HepG2 (cell line): ENCODE data around the gene EIF5A. TPM values are rescaled to one million over a fixed set of nuclear protein-coding genes. Genes with fewer than 3 reads are reported as not detected.

ENCODE experiments used
- ARNTL ChIP-seq: sonication (generic); formaldehyde crosslinking; IDR thresholded peaks from 2 replicates; pipeline ENCODE4 v1.4.0; 2020; ENCODE audit warnings: mild to moderate bottlenecking, missing genetic modification reagents
- BORCS8-MEF2B ChIP-seq: sonication (generic); formaldehyde crosslinking; IDR thresholded peaks from 2 replicates; pipeline ENCODE4 v1.8.0; 2022; ENCODE audit warnings: mild to moderate bottlenecking, missing genetic modification reagents
- GPBP1L1 ChIP-seq: sonication (generic); formaldehyde crosslinking; IDR thresholded peaks from 2 replicates; pipeline ENCODE4 v1.5.0; 2020; ENCODE audit warnings: mild to moderate bottlenecking, missing genetic modification reagents
- KMT2B ChIP-seq: IDR thresholded peaks from 2 replicates; pipeline ENCODE4 v1.6.1; 2016; ENCODE audit warnings: missing genetic modification reagents, missing compliant biosample characterization
- MXD1 ChIP-seq: sonication (generic); formaldehyde crosslinking; IDR thresholded peaks from 2 replicates; pipeline ENCODE4 v1.4.0; 2020; ENCODE audit warnings: mild to moderate bottlenecking, missing genetic modification reagents
- SMAD9 ChIP-seq: sonication (generic); formaldehyde crosslinking; IDR thresholded peaks from 2 replicates; pipeline ENCODE4 v1.5.1; 2020; ENCODE audit warnings: mild to moderate bottlenecking, missing genetic modification reagents
- TAF1 ChIP-seq: sonication (generic); formaldehyde crosslinking; IDR thresholded peaks from 2 replicates; pipeline ENCODE4 v1.4.0; 2020; ENCODE audit warnings: missing genetic modification reagents
- TCF7 ChIP-seq: sonication (generic); IDR thresholded peaks from 2 replicates; pipeline ENCODE4 v1.6.1; 2016; ENCODE audit warnings: antibody characterized with exemption, low read depth
- THAP11 ChIP-seq: IDR thresholded peaks from 2 replicates; pipeline ENCODE4 v1.6.1; 2016; ENCODE audit warnings: missing biosample characterization, missing genetic modification reagents
- ZBTB33 ChIP-seq: sonication (generic); formaldehyde crosslinking; IDR thresholded peaks from 2 replicates; pipeline ENCODE4 v1.4.0; 2020; ENCODE audit warnings: missing genetic modification reagents
- ZEB1 ChIP-seq: IDR thresholded peaks from 2 replicates; pipeline ENCODE4 v1.6.1; 2012; ENCODE audit warnings: mild to moderate bottlenecking, low read depth, inconsistent platforms; ENCODE audit not compliant: insufficient replicate concordance
- ZNF260 ChIP-seq: sonication (generic); formaldehyde crosslinking; IDR thresholded peaks from 2 replicates; pipeline ENCODE4 v1.4.0; 2020; ENCODE audit warnings: missing genetic modification reagents, low read depth, mild to moderate bottlenecking, borderline replicate concordance
- ZNF598 ChIP-seq: sonication (generic); formaldehyde crosslinking; IDR thresholded peaks from 2 replicates; pipeline ENCODE4 v1.5.1; 2020; ENCODE audit warnings: mild to moderate bottlenecking, missing genetic modification reagents, borderline replicate concordance
- ZNF607 ChIP-seq: sonication (generic); formaldehyde crosslinking; IDR thresholded peaks from 2 replicates; pipeline ENCODE4 v1.5.1; 2020; ENCODE audit warnings: missing genetic modification reagents, mild to moderate bottlenecking, borderline replicate concordance
- ZNF720 ChIP-seq: sonication (generic); formaldehyde crosslinking; IDR thresholded peaks from 2 replicates; pipeline ENCODE4 v1.4.0; 2020; ENCODE audit warnings: missing genetic modification reagents
- ZNF776 ChIP-seq: sonication (generic); formaldehyde crosslinking; IDR thresholded peaks from 2 replicates; pipeline ENCODE4 v1.4.0; 2020; ENCODE audit warnings: mild to moderate bottlenecking, missing genetic modification reagents
- polyA plus RNA-seq, 8 experiments: library from polyadenylated mRNA; depleted of rRNA in 3 of 8; stranded (reverse) in 7 of 8; unstranded in 1 of 8; fragments of >200 nt; fragmentation: Illumina TruSeq in 4 of 8; extraction: Trizol in 4 of 8; gene quantifications; 2 replicates each; pipeline versions ENCODE4 v1.2.1 to v1.2.3, GENCODE V29; 2011 to 2016; ENCODE audit warnings: low read depth in 4 of 8, missing spikeins in 1 of 8, mixed read lengths in 1 of 8; ENCODE audit not compliant: insufficient read depth in 1 of 8
- total RNA-seq, 5 experiments: library from RNA; depleted of rRNA; stranded (reverse); fragments of >200 nt; fragmentation: Illumina TruSeq; extraction: Trizol; gene quantifications; 2 replicates each; pipeline ENCODE4 v1.2.3, GENCODE V29; 2016; ENCODE audit warnings: low read depth in 1 of 5
- TF ChIP-seq, protein P1 (sequence below): sonication (generic); formaldehyde crosslinking; IDR thresholded peaks from 2 replicates; pipeline ENCODE4 v1.5.1; 2020; ENCODE audit warnings: mild to moderate bottlenecking, missing genetic modification reagents, moderate library complexity
- TF ChIP-seq, protein P2 (sequence below): sonication (generic); formaldehyde crosslinking; IDR thresholded peaks from 2 replicates; pipeline ENCODE4 v1.4.0; 2020; ENCODE audit warnings: mild to moderate bottlenecking, low read depth, missing genetic modification reagents
- TF ChIP-seq, protein P3 (sequence below): sonication (generic); formaldehyde crosslinking; IDR thresholded peaks from 2 replicates; pipeline ENCODE4 v1.8.1; 2023; ENCODE audit warnings: mild to moderate bottlenecking, missing genetic modification reagents
- TF ChIP-seq, protein P4 (sequence below): sonication (generic); formaldehyde crosslinking; IDR thresholded peaks from 2 replicates; pipeline ENCODE4 v1.5.1; 2020; ENCODE audit warnings: missing genetic modification reagents, mild to moderate bottlenecking, borderline replicate concordance

The EIF5A gene
- total and polyA plus RNA-seq, 2 of the 13 experiments (the other 11 are each of a cell fraction or from before 2014, with no cell fraction given), result 319 to 337 TPM

GRCh38 chr17:7323731-7324437 lies 16.5 kb downstream of the EIF5A start (continued):
- TF ChIP-seq ZNF598 (CRISPR knock-in tag), result 0 out of 2 replicates have a peak, but pooled peaks have one; percentile 49
- TF ChIP-seq, protein P1, sequence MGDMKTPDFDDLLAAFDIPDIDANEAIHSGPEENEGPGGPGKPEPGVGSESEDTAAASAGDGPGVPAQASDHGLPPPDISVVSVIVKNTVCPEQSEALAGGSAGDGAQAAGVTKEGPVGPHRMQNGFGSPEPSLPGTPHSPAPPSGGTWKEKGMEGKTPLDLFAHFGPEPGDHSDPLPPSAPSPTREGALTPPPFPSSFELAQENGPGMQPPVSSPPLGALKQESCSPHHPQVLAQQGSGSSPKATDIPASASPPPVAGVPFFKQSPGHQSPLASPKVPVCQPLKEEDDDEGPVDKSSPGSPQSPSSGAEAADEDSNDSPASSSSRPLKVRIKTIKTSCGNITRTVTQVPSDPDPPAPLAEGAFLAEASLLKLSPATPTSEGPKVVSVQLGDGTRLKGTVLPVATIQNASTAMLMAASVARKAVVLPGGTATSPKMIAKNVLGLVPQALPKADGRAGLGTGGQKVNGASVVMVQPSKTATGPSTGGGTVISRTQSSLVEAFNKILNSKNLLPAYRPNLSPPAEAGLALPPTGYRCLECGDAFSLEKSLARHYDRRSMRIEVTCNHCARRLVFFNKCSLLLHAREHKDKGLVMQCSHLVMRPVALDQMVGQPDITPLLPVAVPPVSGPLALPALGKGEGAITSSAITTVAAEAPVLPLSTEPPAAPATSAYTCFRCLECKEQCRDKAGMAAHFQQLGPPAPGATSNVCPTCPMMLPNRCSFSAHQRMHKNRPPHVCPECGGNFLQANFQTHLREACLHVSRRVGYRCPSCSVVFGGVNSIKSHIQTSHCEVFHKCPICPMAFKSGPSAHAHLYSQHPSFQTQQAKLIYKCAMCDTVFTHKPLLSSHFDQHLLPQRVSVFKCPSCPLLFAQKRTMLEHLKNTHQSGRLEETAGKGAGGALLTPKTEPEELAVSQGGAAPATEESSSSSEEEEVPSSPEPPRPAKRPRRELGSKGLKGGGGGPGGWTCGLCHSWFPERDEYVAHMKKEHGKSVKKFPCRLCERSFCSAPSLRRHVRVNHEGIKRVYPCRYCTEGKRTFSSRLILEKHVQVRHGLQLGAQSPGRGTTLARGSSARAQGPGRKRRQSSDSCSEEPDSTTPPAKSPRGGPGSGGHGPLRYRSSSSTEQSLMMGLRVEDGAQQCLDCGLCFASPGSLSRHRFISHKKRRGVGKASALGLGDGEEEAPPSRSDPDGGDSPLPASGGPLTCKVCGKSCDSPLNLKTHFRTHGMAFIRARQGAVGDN (CRISPR knock-in tag), result peak; percentile 48
- no peak for TF ChIP-seq GPBP1L1 (CRISPR knock-in tag)
- TF ChIP-seq ZNF607 (CRISPR knock-in tag), result no peak
- TF ChIP-seq MXD1 (CRISPR knock-in tag), result no peak
- TF ChIP-seq ZEB1, result no peak
- TF ChIP-seq, protein P2, sequence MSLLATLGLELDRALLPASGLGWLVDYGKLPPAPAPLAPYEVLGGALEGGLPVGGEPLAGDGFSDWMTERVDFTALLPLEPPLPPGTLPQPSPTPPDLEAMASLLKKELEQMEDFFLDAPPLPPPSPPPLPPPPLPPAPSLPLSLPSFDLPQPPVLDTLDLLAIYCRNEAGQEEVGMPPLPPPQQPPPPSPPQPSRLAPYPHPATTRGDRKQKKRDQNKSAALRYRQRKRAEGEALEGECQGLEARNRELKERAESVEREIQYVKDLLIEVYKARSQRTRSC (CRISPR knock-in tag), result no peak
- no peak for TF ChIP-seq ZNF260 (CRISPR knock-in tag)
- TF ChIP-seq, protein P3, sequence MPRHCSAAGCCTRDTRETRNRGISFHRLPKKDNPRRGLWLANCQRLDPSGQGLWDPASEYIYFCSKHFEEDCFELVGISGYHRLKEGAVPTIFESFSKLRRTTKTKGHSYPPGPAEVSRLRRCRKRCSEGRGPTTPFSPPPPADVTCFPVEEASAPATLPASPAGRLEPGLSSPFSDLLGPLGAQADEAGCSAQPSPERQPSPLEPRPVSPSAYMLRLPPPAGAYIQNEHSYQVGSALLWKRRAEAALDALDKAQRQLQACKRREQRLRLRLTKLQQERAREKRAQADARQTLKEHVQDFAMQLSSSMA (CRISPR knock-in tag), result no peak
- TF ChIP-seq TAF1 (CRISPR knock-in tag), result no peak
- TF ChIP-seq BORCS8-MEF2B, result no peak
- no peak for TF ChIP-seq ARNTL (CRISPR knock-in tag)
- TF ChIP-seq, protein P4, sequence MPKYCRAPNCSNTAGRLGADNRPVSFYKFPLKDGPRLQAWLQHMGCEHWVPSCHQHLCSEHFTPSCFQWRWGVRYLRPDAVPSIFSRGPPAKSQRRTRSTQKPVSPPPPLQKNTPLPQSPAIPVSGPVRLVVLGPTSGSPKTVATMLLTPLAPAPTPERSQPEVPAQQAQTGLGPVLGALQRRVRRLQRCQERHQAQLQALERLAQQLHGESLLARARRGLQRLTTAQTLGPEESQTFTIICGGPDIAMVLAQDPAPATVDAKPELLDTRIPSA (CRISPR knock-in tag), result no peak
- TF ChIP-seq ZBTB33 (CRISPR knock-in tag), result peak; percentile 91; the same call in 1 of the 2 replicates
- no peak for TF ChIP-seq SMAD9
- no peak for TF ChIP-seq ZNF776
- TF ChIP-seq TCF7, result no peak
- no peak for TF ChIP-seq THAP11 (CRISPR knock-in tag)
- no peak for TF ChIP-seq KMT2B
- no peak for TF ChIP-seq ZNF720
